ENCODE results near the gene EFCAB14.

- TF ChIP-seq, protein P1, sequence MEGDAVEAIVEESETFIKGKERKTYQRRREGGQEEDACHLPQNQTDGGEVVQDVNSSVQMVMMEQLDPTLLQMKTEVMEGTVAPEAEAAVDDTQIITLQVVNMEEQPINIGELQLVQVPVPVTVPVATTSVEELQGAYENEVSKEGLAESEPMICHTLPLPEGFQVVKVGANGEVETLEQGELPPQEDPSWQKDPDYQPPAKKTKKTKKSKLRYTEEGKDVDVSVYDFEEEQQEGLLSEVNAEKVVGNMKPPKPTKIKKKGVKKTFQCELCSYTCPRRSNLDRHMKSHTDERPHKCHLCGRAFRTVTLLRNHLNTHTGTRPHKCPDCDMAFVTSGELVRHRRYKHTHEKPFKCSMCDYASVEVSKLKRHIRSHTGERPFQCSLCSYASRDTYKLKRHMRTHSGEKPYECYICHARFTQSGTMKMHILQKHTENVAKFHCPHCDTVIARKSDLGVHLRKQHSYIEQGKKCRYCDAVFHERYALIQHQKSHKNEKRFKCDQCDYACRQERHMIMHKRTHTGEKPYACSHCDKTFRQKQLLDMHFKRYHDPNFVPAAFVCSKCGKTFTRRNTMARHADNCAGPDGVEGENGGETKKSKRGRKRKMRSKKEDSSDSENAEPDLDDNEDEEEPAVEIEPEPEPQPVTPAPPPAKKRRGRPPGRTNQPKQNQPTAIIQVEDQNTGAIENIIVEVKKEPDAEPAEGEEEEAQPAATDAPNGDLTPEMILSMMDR (IDR thresholded peaks at IDR 0.05; ENCODE audit: control extremely low read depth in 1 of 3, insufficient read depth in 1 of 3, low read depth in 1 of 3, low read length in 3 of 3), result no peak
- TF ChIP-seq FOSL1 (IDR thresholded peaks at IDR 0.05; ENCODE audit: insufficient read depth, low read depth, low read length) (no peak), SIN3A (conservative IDR thresholded peaks at IDR 0.05 in 1 of 2, IDR thresholded peaks at IDR 0.05 in 1 of 2; ENCODE audit: low read depth in 1 of 2, low read length in 2 of 2) (no peak)
Measured at GRCh38 chr1:46650491-46650890, 68.4 kb downstream of the EFCAB14 start.
